ENCODE measurements around the gene RGS9. TPM values are rescaled to one million over a fixed set of nuclear protein-coding genes. Genes with fewer than 3 reads are reported as not detected.

Gene RGS9
- total and polyA plus RNA-seq, 2 experiments from 2014 or later = 12.8 to 29.6 TPM

GRCh38 chr17:65225061-65225460 is 87.9 kb downstream of the RGS9 start:
- no peak overlapping the region for H3K4me3 Mint-ChIP-seq
- no peak overlapping the region for H2AFZ ChIP-seq
- H3K36me3 ChIP-seq (ENCODE audit: insufficient read depth) = no peaks in the 10 kb centered on the region
- H3K4me1 Mint-ChIP-seq = peaks cover 11% of the 10 kb centered on the region; the same call in 2 of the 3 replicates
- peaks cover 1% of the 10 kb centered on the region for H3K27me3 Mint-ChIP-seq (ENCODE audit: insufficient read depth, low read depth, poor library complexity)
- H3K9me3 Mint-ChIP-seq = no peaks in the 10 kb centered on the region
- no peaks in the 10 kb centered on the region for H3K79me2 ChIP-seq (replicated peaks; ENCODE audit: insufficient read depth)
- no peak overlapping the region for H3K4me2 ChIP-seq
- peaks cover 3% of the 10 kb centered on the region; the same call in 1 of the 2 replicates for H3K4me1 ChIP-seq (ENCODE audit: insufficient read depth)
- no peak overlapping the region for H3K4me3 ChIP-seq
- 0 out of 2 replicates have a peak, but pooled peaks cover 2% of the 10 kb centered on the region for H3K9me2 ChIP-seq (ENCODE audit: insufficient read depth)
- H3F3A ChIP-seq (replicated peaks; ENCODE audit: low read depth) = no peaks in the 10 kb centered on the region
- no peaks in the 10 kb centered on the region for H3K27me3 ChIP-seq (ENCODE audit: insufficient read depth)
- H3K27ac ChIP-seq (ENCODE audit: low read depth) = no peak overlapping the region
- H4K20me1 ChIP-seq (replicated peaks; ENCODE audit: insufficient read depth) = no peaks in the 10 kb centered on the region
- TF ChIP-seq CREB1 (CRISPR knock-in tag; IDR thresholded peaks at IDR 0.05; ENCODE audit: low read depth) = no peak
- TF ChIP-seq POLR2AphosphoS5 (IDR thresholded peaks at IDR 0.05; ENCODE audit: low read depth) = no peak
- TF ChIP-seq JUNB (IDR thresholded peaks at IDR 0.05; ENCODE audit: unreplicated experiment) = no peak
- TF ChIP-seq ZNF462 (CRISPR knock-in tag; IDR thresholded peaks at IDR 0.05) = no peak
- no peak for TF ChIP-seq ETS1 (IDR thresholded peaks at IDR 0.05)
- no peak for TF ChIP-seq STAT1 (IDR thresholded peaks at IDR 0.05; ENCODE audit: unreplicated experiment)
- TF ChIP-seq ZNF114 (CRISPR knock-in tag; IDR thresholded peaks at IDR 0.05) = no peak
- no peak for TF ChIP-seq CTCF (conservative IDR thresholded peaks at IDR 0.05; ENCODE audit: low read depth in 2 of 2)
- TF ChIP-seq NANOG (IDR thresholded peaks at IDR 0.05; ENCODE audit: borderline replicate concordance) = no peak
- no peak for TF ChIP-seq ZNF331 (CRISPR knock-in tag; IDR thresholded peaks at IDR 0.05; ENCODE audit: low read depth)
- TF ChIP-seq EZH2 (IDR thresholded peaks at IDR 0.05; ENCODE audit: low read depth, unreplicated experiment) = no peak
- TF ChIP-seq, protein P1, sequence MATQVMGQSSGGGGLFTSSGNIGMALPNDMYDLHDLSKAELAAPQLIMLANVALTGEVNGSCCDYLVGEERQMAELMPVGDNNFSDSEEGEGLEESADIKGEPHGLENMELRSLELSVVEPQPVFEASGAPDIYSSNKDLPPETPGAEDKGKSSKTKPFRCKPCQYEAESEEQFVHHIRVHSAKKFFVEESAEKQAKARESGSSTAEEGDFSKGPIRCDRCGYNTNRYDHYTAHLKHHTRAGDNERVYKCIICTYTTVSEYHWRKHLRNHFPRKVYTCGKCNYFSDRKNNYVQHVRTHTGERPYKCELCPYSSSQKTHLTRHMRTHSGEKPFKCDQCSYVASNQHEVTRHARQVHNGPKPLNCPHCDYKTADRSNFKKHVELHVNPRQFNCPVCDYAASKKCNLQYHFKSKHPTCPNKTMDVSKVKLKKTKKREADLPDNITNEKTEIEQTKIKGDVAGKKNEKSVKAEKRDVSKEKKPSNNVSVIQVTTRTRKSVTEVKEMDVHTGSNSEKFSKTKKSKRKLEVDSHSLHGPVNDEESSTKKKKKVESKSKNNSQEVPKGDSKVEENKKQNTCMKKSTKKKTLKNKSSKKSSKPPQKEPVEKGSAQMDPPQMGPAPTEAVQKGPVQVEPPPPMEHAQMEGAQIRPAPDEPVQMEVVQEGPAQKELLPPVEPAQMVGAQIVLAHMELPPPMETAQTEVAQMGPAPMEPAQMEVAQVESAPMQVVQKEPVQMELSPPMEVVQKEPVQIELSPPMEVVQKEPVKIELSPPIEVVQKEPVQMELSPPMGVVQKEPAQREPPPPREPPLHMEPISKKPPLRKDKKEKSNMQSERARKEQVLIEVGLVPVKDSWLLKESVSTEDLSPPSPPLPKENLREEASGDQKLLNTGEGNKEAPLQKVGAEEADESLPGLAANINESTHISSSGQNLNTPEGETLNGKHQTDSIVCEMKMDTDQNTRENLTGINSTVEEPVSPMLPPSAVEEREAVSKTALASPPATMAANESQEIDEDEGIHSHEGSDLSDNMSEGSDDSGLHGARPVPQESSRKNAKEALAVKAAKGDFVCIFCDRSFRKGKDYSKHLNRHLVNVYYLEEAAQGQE (IDR thresholded peaks at IDR 0.05; ENCODE audit: unreplicated experiment) = no peak
- TF ChIP-seq EZH2phosphoT487 (IDR thresholded peaks at IDR 0.05; ENCODE audit: unreplicated experiment) = no peak
- no peak for DNase-seq (ENCODE audit: low spot score)
- no peak overlapping the region for H3K27ac Mint-ChIP-seq
- no peaks in the 10 kb centered on the region for H3K36me3 Mint-ChIP-seq (ENCODE audit: low read depth)
- no peak for ATAC-seq
